ENCODE data around the gene PDGFC.

DNA sequence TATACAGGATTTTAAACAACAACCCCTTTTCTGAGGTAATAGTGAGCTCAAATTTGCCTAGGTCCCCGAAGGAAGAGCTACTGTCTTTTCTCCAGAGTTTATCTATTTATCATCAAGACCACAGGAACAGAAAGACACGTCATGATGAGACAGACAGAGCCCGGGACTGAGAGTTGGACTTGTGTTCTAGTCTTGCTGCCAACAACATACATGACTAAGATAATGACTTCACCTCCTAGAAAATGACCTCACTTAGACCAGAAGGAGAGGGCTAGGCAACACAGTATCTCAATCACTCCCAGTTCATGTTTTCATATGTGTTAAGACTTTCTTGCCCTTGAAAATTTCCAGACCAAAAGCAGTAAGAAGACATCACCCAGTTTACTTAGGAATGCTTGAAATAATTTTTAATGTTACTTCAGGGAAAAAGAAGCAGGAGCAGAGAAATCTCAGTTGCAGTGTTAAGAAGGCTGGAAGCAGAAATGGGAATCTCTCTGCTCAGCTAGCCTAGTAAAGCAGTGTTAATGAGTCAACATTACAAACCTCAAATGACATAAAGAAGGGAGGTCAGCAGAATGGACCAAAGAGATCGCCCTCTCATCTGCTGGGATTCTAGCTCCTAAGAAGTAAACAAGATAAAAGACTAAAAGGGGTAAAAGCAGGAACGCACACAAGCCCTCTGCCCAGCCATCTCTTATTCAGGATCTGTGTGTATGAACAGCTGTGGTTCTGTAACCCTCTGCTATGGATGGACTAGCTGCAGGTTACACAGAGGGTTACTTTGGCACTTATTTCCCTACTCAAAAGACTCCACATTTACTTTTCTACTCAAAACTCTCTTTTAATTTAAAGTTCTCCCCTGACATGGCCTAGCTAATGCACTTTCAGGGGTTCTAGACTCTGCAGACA, 24.8 kb downstream of the PDGFC start:
- no peak for TF ChIP-seq YY1 (IDR thresholded peaks at IDR 0.05; ENCODE audit: extremely low read depth, insufficient replicate concordance, low read depth, low read length)
- no peak for TF ChIP-seq POLR2A (IDR thresholded peaks at IDR 0.05; ENCODE audit: borderline replicate concordance, extremely low read depth, insufficient read depth, insufficient read length)
- peak; percentile 64; the same call in 1 of the 2 replicates for TF ChIP-seq CEBPB (IDR thresholded peaks at IDR 0.05; ENCODE audit: low read depth)
- TF ChIP-seq, protein P1, sequence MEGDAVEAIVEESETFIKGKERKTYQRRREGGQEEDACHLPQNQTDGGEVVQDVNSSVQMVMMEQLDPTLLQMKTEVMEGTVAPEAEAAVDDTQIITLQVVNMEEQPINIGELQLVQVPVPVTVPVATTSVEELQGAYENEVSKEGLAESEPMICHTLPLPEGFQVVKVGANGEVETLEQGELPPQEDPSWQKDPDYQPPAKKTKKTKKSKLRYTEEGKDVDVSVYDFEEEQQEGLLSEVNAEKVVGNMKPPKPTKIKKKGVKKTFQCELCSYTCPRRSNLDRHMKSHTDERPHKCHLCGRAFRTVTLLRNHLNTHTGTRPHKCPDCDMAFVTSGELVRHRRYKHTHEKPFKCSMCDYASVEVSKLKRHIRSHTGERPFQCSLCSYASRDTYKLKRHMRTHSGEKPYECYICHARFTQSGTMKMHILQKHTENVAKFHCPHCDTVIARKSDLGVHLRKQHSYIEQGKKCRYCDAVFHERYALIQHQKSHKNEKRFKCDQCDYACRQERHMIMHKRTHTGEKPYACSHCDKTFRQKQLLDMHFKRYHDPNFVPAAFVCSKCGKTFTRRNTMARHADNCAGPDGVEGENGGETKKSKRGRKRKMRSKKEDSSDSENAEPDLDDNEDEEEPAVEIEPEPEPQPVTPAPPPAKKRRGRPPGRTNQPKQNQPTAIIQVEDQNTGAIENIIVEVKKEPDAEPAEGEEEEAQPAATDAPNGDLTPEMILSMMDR (IDR thresholded peaks at IDR 0.05 in 2 of 3, conservative IDR thresholded peaks at IDR 0.05 in 1 of 3; ENCODE audit: borderline replicate concordance in 1 of 3, insufficient read depth in 1 of 3, low read depth in 2 of 3, low read length in 2 of 3) = no peak
- peak; percentile 94 for TF ChIP-seq FOSL1 (IDR thresholded peaks at IDR 0.05; ENCODE audit: low read depth)
- TF ChIP-seq EZH2phosphoT487 (IDR thresholded peaks at IDR 0.05; ENCODE audit: borderline replicate concordance) = no peak
- TF ChIP-seq ZNF274 (IDR thresholded peaks at IDR 0.05; ENCODE audit: low read depth, low read length) = no peak
- peak; percentile 62; the same call in 1 of the 2 replicates for TF ChIP-seq SRF (IDR thresholded peaks at IDR 0.05; ENCODE audit: low read depth)
- peak; percentile 40 for TF ChIP-seq POLR2AphosphoS5 (IDR thresholded peaks at IDR 0.05; ENCODE audit: low read depth, low read length)
- no peak; the same call in 1 of the 2 replicates for TF ChIP-seq RAD21 (IDR thresholded peaks at IDR 0.05; ENCODE audit: low read depth)
- TF ChIP-seq SIN3A (IDR thresholded peaks at IDR 0.05; ENCODE audit: low read depth) = peak; percentile 47
